ENCODE results near the gene KRTAP10-12. TPM values are rescaled to one million over a fixed set of nuclear protein-coding genes. Genes with fewer than 3 reads are reported as not detected.

Gene KRTAP10-12
- total and polyA plus RNA-seq, 2 of the 4 experiments (the other 2 are of a cell fraction), result not detected

- Histone ChIP-seq H3K36me3 (ENCODE audit: control insufficient read depth, insufficient read depth, low read length) (no peaks in the 10 kb centered on the region), H3K4ac (ENCODE audit: low read depth, low read length) (no peak within 1 kb of the TSS), H3K56ac (ENCODE audit: extremely low read depth, insufficient read depth, low read length) (no peak within 1 kb of the TSS), H3K4me1 (ENCODE audit: control insufficient read depth, insufficient read depth, low read length) (no peaks in the 10 kb centered on the region), H4K8ac (ENCODE audit: low read depth in 2 of 2, low read length in 2 of 2) (no peak within 1 kb of the TSS), H2AK9ac (replicated peaks; ENCODE audit: low read depth, low read length, poor library complexity) (no peak within 1 kb of the TSS), H2BK15ac (ENCODE audit: low read depth, low read length) (no peak within 1 kb of the TSS), H2AFZ (replicated peaks; ENCODE audit: low read length, poor library complexity) (peak within 1 kb of the TSS; percentile 14), H3K79me1 (ENCODE audit: low read depth in 1 of 2, low read length in 2 of 2) (no peaks in the 10 kb centered on the region), H2BK120ac (ENCODE audit: low read depth, low read length) (no peak within 1 kb of the TSS), H3K4me3 (ENCODE audit: insufficient read depth, low read depth, low read length) (no peak within 1 kb of the TSS), H3K14ac (replicated peaks; ENCODE audit: low read depth, low read length) (no peak within 1 kb of the TSS), H4K91ac (ENCODE audit: insufficient read depth, low read depth, low read length) (no peak within 1 kb of the TSS), H2AK5ac (ENCODE audit: low read depth, low read length) (no peak within 1 kb of the TSS), H3K9ac (ENCODE audit: low read depth, low read length) (no peak within 1 kb of the TSS), H4K20me1 (ENCODE audit: insufficient read depth, low read length) (no peaks in the 10 kb centered on the region), H2BK5ac (ENCODE audit: low read depth, low read length, poor library complexity, severe bottlenecking) (no peak within 1 kb of the TSS), H3K18ac (ENCODE audit: low read depth, low read length) (no peak within 1 kb of the TSS), H4K5ac (ENCODE audit: low read depth, low read length) (no peak within 1 kb of the TSS), H3K23ac (ENCODE audit: low read depth, low read length) (no peak within 1 kb of the TSS), H3K9me3 (ENCODE audit: control insufficient read depth, insufficient read depth, low read length) (peaks cover 3% of the 10 kb centered on the region), H2BK20ac (ENCODE audit: low read depth, low read length) (no peak within 1 kb of the TSS), H3K4me2 (ENCODE audit: low read depth, low read length) (no peak within 1 kb of the TSS), H3K27ac (ENCODE audit: insufficient read depth, low read length) (no peak within 1 kb of the TSS), H3K27me3 (ENCODE audit: control insufficient read depth, insufficient read depth, low read length) (peaks cover 2% of the 10 kb centered on the region; the same call in 1 of the 2 replicates), H3K9me1 (ENCODE audit: insufficient read depth, low read length) (no peaks in the 10 kb centered on the region)
- POLR2A ChIA-PET (ENCODE audit: unreplicated experiment), result no interaction called here
- 81% methylated on average over 6 of the region's 26 CpGs; no CpG with 5 or more reads in 1 of the 2 experiments for WGBS, 2 experiments (ENCODE audit: extremely low coverage in 2 of 2, insufficient read length in 1 of 2)
- dilution Hi-C loops (cut with HindIII; ENCODE audit: low sequenced_read_pairs, unreplicated experiment), result no loop called here
- TF ChIP-seq RCOR1 (IDR thresholded peaks at IDR 0.05; ENCODE audit: insufficient replicate concordance, low read length) (no peak), SMC3 (IDR thresholded peaks at IDR 0.05; ENCODE audit: low read depth, low read length) (no peak)
- DNase-seq (peak; percentile 7), ATAC-seq (ENCODE audit: low read depth) (no peak)
- CTCF ChIA-PET, result no interaction called here
- no TSS peak for BruUV-seq (replicated peaks)
- in situ Hi-C loops (cut with MboI; ENCODE audit: low sequenced_read_pairs), result no loop called here
- intact Hi-C loops (cut with micrococcal nuclease), result loop anchor here (10.0 kb wide), 1 partner anchor 57 kb away; the partner anchor contains the start of gene TSPEAR
These were observed 39.1 kb upstream of the KRTAP10-12 start, which contains the start of gene KRTAP12-3 for GRCh38 chr21:44657635-44658540. Gene KRTAP12-3 (plus strand): TSS chr21:44657932. CDS start chr21:44657980, 48 bp downstream.
